Neuronal stem cell (in vitro differentiated cells): Measurements from ENCODE around the gene TLCD4.

ENCODE experiments used
- DNase-seq: peaks from one replicate; pipeline ENCODE4 v3.0.0-alpha.2; 2013; ENCODE audit warnings: low spot score
- H2AFZ ChIP-seq: one replicate; pipeline ENCODE4 v1.6.1; 2013; ENCODE audit warnings: mild to moderate bottlenecking, low read length, inconsistent platforms
- H2AK5ac ChIP-seq: 2 replicates; pipeline ENCODE4 v1.6.1; 2013; ENCODE audit warnings: low read depth, mild to moderate bottlenecking, inconsistent platforms, low read length, moderate library complexity, mixed read lengths
- H2BK120ac ChIP-seq: 2 replicates; pipeline ENCODE4 v1.6.1; 2013; ENCODE audit warnings: low read depth, mild to moderate bottlenecking, inconsistent platforms, low read length, moderate library complexity, mixed read lengths
- H2BK12ac ChIP-seq: one replicate; pipeline ENCODE4 v1.6.1; 2013; ENCODE audit warnings: low read length, inconsistent platforms
- H2BK15ac ChIP-seq: 2 replicates; pipeline ENCODE4 v1.6.1; 2013; ENCODE audit warnings: mild to moderate bottlenecking, low read length, inconsistent platforms, mixed read lengths
- H2BK5ac ChIP-seq: one replicate; pipeline ENCODE4 v1.6.1; 2013; ENCODE audit warnings: inconsistent platforms, mild to moderate bottlenecking, low read length, moderate library complexity
- H3K14ac ChIP-seq: one replicate; pipeline ENCODE4 v1.6.1; 2013; ENCODE audit warnings: low read length, inconsistent platforms
- H3K18ac ChIP-seq: 2 replicates; pipeline ENCODE4 v1.6.1; 2013; ENCODE audit warnings: low read length, inconsistent platforms
- H3K23ac ChIP-seq: 2 replicates; pipeline ENCODE4 v1.6.1; 2013; ENCODE audit warnings: low read depth, mild to moderate bottlenecking, mixed read lengths, low read length, inconsistent platforms; ENCODE audit not compliant: poor library complexity
- H3K27ac ChIP-seq: replicated peaks from 3 replicates; pipeline ENCODE4 v1.5.1; 2013; ENCODE audit warnings: low read length, inconsistent platforms
- H3K27me3 ChIP-seq, 3 experiments: 2 replicates each; pipeline ENCODE4 v1.6.1; 2013; ENCODE audit warnings: low read length in 3 of 3, mild to moderate bottlenecking in 2 of 3, inconsistent platforms in 1 of 3, low read depth in 1 of 3, mixed read lengths in 1 of 3, moderate library complexity in 1 of 3; ENCODE audit not compliant: control insufficient read depth in 3 of 3, insufficient read depth in 3 of 3
- H3K36me3 ChIP-seq, 2 donors: replicated peaks in 1 of 2; 2 replicates each; pipeline ENCODE4 v1.6.1; 2013; ENCODE audit warnings: low read length in 2 of 2; ENCODE audit not compliant: control insufficient read depth in 2 of 2, insufficient read depth in 2 of 2
- H3K4ac ChIP-seq: 2 replicates; pipeline ENCODE4 v1.6.1; 2013; ENCODE audit warnings: inconsistent platforms, mild to moderate bottlenecking, low read length, moderate library complexity
- H3K4me1 ChIP-seq, 2 donors: 1 replicate in 1 of 2; 2 replicates in 1 of 2; pipeline ENCODE4 v1.6.1; 2013; ENCODE audit warnings: low read length in 2 of 2, low read depth in 1 of 2; ENCODE audit not compliant: control insufficient read depth in 2 of 2, insufficient read depth in 1 of 2
- H3K4me2 ChIP-seq: one replicate; pipeline ENCODE4 v1.6.1; 2013; ENCODE audit warnings: mild to moderate bottlenecking, low read length, inconsistent platforms; ENCODE audit not compliant: insufficient read depth, poor library complexity, severe bottlenecking
- H3K4me3 ChIP-seq, 2 donors: 2 replicates each; pipeline ENCODE4 v1.5.1; 2013; ENCODE audit warnings: low read length in 2 of 2, mild to moderate bottlenecking in 2 of 2, inconsistent platforms in 1 of 2, moderate library complexity in 1 of 2
- H3K79me1 ChIP-seq: one replicate; pipeline ENCODE4 v1.6.1; 2013; ENCODE audit warnings: low read depth, mild to moderate bottlenecking, inconsistent platforms, low read length, moderate library complexity
- H3K9ac ChIP-seq: one replicate; pipeline ENCODE4 v1.6.1; 2013; ENCODE audit warnings: mild to moderate bottlenecking, low read depth, low read length, inconsistent platforms; ENCODE audit not compliant: poor library complexity
- H3K9me3 ChIP-seq, 2 donors: replicated peaks in 1 of 2; 2 replicates each; pipeline versions ENCODE3 to v1.6.1; 2013; ENCODE audit warnings: low read length in 2 of 2, mild to moderate bottlenecking in 2 of 2, inconsistent platforms in 1 of 2, low read depth in 1 of 2, mixed read lengths in 1 of 2, moderate library complexity in 1 of 2; ENCODE audit not compliant: control insufficient read depth in 2 of 2, insufficient read depth in 1 of 2
- H4K8ac ChIP-seq: one replicate; pipeline ENCODE4 v1.6.1; 2013; ENCODE audit warnings: low read depth, mild to moderate bottlenecking, inconsistent platforms, low read length, moderate library complexity
- H4K91ac ChIP-seq: one replicate; pipeline ENCODE4 v1.6.1; 2013; ENCODE audit warnings: low read length, low read depth, mild to moderate bottlenecking, inconsistent platforms; ENCODE audit not compliant: poor library complexity
- WGBS, 2 donors: extraction: QIAGEN DNeasy Blood & Tissue Kit; methylation state at CpG; one replicate each; pipeline ENCODE4 v1.1.7; 2013; ENCODE audit warnings: missing lambda C conversion rate in 2 of 2, mixed read lengths in 1 of 2; ENCODE audit not compliant: insufficient read length in 2 of 2, insufficient replicate concordance in 1 of 2; ENCODE audit errors: extremely low coverage in 2 of 2; 5-methylcytosine and 5-hydroxymethylcytosine counted together

TLCD4 gene

GRCh38 chr1:95127380-95127779 is 10.2 kb downstream of the TLCD4 start:
- Histone ChIP-seq H4K91ac (no peak overlapping the region), H2AFZ (no peak overlapping the region), H3K27me3 (peaks cover 0 to 19% (median 0%) of the 10 kb centered on the region in 3 experiments), H3K14ac (no peak overlapping the region), H2BK120ac (no peak overlapping the region), H2BK15ac (no peak overlapping the region), H3K4me3 (no peak overlapping the region), H3K4me1 (no peaks in the 10 kb centered on the region), H3K4me2 (no peak overlapping the region), H4K8ac (no peak overlapping the region), H3K79me1 (no peaks in the 10 kb centered on the region), H3K9ac (no peak overlapping the region), H3K36me3 (no peaks in the 10 kb centered on the region), H3K9me3 (no peaks in the 10 kb centered on the region), H3K27ac (no peak overlapping the region), H3K18ac (no peak overlapping the region), H2BK12ac (no peak overlapping the region), H3K4ac (no peak overlapping the region), H2BK5ac (no peak overlapping the region), H2AK5ac (no peak overlapping the region), H3K23ac (no peak overlapping the region)
- no CpG with 5 or more reads among the region's 1 CpG for WGBS, 2 donors
- DNase-seq: no peak

- Histone ChIP-seq H2AFZ (no peak overlapping the region), H2BK5ac (no peak overlapping the region), H3K4me3 (no peak overlapping the region), H2BK120ac (no peak overlapping the region), H4K91ac (no peak overlapping the region), H2AK5ac (no peak overlapping the region), H3K27me3 (peaks cover 0 to 13% (median 0%) of the 10 kb centered on the region in 3 experiments), H3K4ac (no peak overlapping the region), H3K27ac (no peak overlapping the region), H3K4me1 (peaks cover 0 to 2% of the 10 kb centered on the region in 2 donors), H4K8ac (no peak overlapping the region), H3K9ac (no peak overlapping the region), H3K36me3 (no peaks in the 10 kb centered on the region), H3K79me1 (no peaks in the 10 kb centered on the region), H3K23ac (no peak overlapping the region), H3K9me3 (no peaks in the 10 kb centered on the region), H3K18ac (no peak overlapping the region), H3K4me2 (no peak overlapping the region), H2BK12ac (no peak overlapping the region), H3K14ac (no peak overlapping the region), H2BK15ac (no peak overlapping the region)
- WGBS, 2 donors: no CpG with 5 or more reads among the region's 1 CpG
- no peak for DNase-seq
Observed at GRCh38 chr1:95132762-95133161, 15.6 kb downstream of the TLCD4 start.

DNA sequence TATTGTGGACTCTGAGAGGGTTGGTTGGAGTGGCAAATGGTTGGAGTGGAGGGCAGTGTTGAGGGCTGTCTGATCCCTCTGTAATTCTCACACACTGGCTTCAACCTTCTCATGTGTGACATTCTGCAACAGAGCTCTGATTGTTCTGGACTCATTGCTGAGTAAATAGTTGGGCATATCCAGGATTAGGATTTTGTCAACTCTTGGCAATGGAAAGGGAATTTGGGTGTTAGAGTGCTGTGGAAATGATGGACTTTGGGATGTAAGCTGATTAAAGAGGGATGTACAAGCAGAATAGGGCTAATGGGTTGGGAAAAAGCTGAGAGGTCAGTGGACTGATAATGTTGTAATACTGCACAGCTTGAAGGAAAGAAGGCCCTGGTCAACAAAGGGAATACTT is 16.5 kb downstream of the TLCD4 start:
- H3K36me3 ChIP-seq: no peaks in the 10 kb centered on the region
- no peaks in the 10 kb centered on the region for H3K79me1 ChIP-seq
- H3K27me3 ChIP-seq: peaks cover 0 to 13% (median 0%) of the 10 kb centered on the region in 3 experiments
- no peak overlapping the region for H2BK15ac ChIP-seq
- H3K4me1 ChIP-seq: peaks cover 0 to 2% of the 10 kb centered on the region in 2 donors
- H4K8ac ChIP-seq: no peak overlapping the region
- no peak overlapping the region for H3K18ac ChIP-seq
- no peaks in the 10 kb centered on the region for H3K9me3 ChIP-seq
- no peak overlapping the region for H2BK120ac ChIP-seq
- H3K23ac ChIP-seq: no peak overlapping the region
- H3K4me2 ChIP-seq: no peak overlapping the region
- H2AK5ac ChIP-seq: no peak overlapping the region
- H2BK5ac ChIP-seq: no peak overlapping the region
- H3K27ac ChIP-seq: no peak overlapping the region
- H4K91ac ChIP-seq: no peak overlapping the region
- DNase-seq: no peak
- H3K4me3 ChIP-seq: no peak overlapping the region
- no peak overlapping the region for H3K9ac ChIP-seq
- H2BK12ac ChIP-seq: no peak overlapping the region
- H3K14ac ChIP-seq: no peak overlapping the region
- no peak overlapping the region for H2AFZ ChIP-seq
- H3K4ac ChIP-seq: no peak overlapping the region

- no peak overlapping the region for H3K4me2 ChIP-seq
- no peak overlapping the region for H3K27ac ChIP-seq
- H3K4me1 ChIP-seq: peaks cover 0 to 2% of the 10 kb centered on the region in 2 donors
- H3K27me3 ChIP-seq: peaks cover 0 to 7% (median 0%) of the 10 kb centered on the region in 3 experiments
- H3K36me3 ChIP-seq: no peaks in the 10 kb centered on the region
- H3K79me1 ChIP-seq: no peaks in the 10 kb centered on the region
- no peak overlapping the region for H2BK120ac ChIP-seq
- H4K91ac ChIP-seq: no peak overlapping the region
- no peak for DNase-seq
- no peak overlapping the region for H3K14ac ChIP-seq
- H4K8ac ChIP-seq: no peak overlapping the region
- no peak overlapping the region for H3K9ac ChIP-seq
- H2BK5ac ChIP-seq: no peak overlapping the region
- no peak overlapping the region for H2BK15ac ChIP-seq
- no peak overlapping the region for H2BK12ac ChIP-seq
- H2AK5ac ChIP-seq: no peak overlapping the region
- H3K18ac ChIP-seq: no peak overlapping the region
- no peak overlapping the region for H3K4me3 ChIP-seq
- H3K9me3 ChIP-seq: no peaks in the 10 kb centered on the region
- H3K4ac ChIP-seq: no peak overlapping the region
- H2AFZ ChIP-seq: no peak overlapping the region
- H3K23ac ChIP-seq: no peak overlapping the region
Observed at GRCh38 chr1:95138223-95138622, 21.1 kb downstream of the TLCD4 start.
